Uterus (tissue), 4 donors: ENCODE measurements around the gene CDC42BPG. TPM values are rescaled to one million over a fixed set of nuclear protein-coding genes. Genes with fewer than 3 reads are reported as not detected.

ENCODE experiments used
- DNase-seq, 2 donors: peaks; one replicate each; pipeline ENCODE4 v3.0.0-alpha.2; 2019 to 2020
- H3K27ac ChIP-seq, 2 donors: fragments of 200-600 bp; sonication (generic); 1 replicate in 1 of 2; 2 replicates in 1 of 2; pipeline ENCODE4 v1.5.1; 2016 to 2018
- H3K27me3 ChIP-seq, 2 donors: fragments of 200-600 bp; sonication (generic); one replicate each; pipeline ENCODE4 v1.5.1; 2018 to 2019; ENCODE audit warnings: control low read depth in 1 of 2
- H3K36me3 ChIP-seq, 2 donors: fragments of 200-600 bp; sonication (generic); one replicate each; pipeline ENCODE4 v1.5.1; 2019; ENCODE audit warnings: control low read depth in 1 of 2
- H3K4me1 ChIP-seq, 2 donors: fragments of 200-600 bp; sonication (generic); one replicate each; pipeline ENCODE4 v1.5.1; 2018 to 2019; ENCODE audit warnings: control low read depth in 1 of 2
- H3K4me3 ChIP-seq, 2 donors: fragments of 200-600 bp; sonication (generic); 1 replicate in 1 of 2; 2 replicates in 1 of 2; pipeline ENCODE4 v1.5.1; 2018 to 2019; ENCODE audit warnings: mild to moderate bottlenecking in 1 of 2
- H3K9me3 ChIP-seq, 2 donors: fragments of 200-600 bp; sonication (generic); one replicate each; pipeline ENCODE4 v1.5.1; 2019; ENCODE audit warnings: control low read depth in 1 of 2
- CTCF ChIP-seq, 4 experiments: fragments of 200-600 bp in 2 of 4; fragments of 450-650 bp in 2 of 4; sonication (generic) in 2 of 4; IDR thresholded peaks; one replicate each; pipeline ENCODE4 v1.5.1; 2016 to 2019; ENCODE audit warnings: antibody characterized with exemption in 4 of 4, mild to moderate bottlenecking in 2 of 4, moderate library complexity in 1 of 4
- POLR2A ChIP-seq, 2 donors: fragments of 450-650 bp; IDR thresholded peaks; one replicate each; pipeline ENCODE4 v1.6.1; 2016; ENCODE audit warnings: antibody characterized with exemption in 2 of 2, mild to moderate bottlenecking in 1 of 2, moderate library complexity in 1 of 2
- intact Hi-C: fragments of 100-400 bp; cut with DNase I; formaldehyde crosslinking; loops from one replicate; pipeline ENCODE4 v1.15.1; 2023; ENCODE audit warnings: low total_unique reads
- total RNA-seq, 4 donors: library from RNA; depleted of rRNA in 3 of 4; stranded (reverse); fragments of >200 nt in 3 of 4; gene quantifications; one replicate each; pipeline versions ENCODE4 v1.1.0 to v1.2.4, GENCODE V29; 2014 to 2023
- donor health status: DM: yes; HTN: yes; CAD: no.

The CDC42BPG gene
- total RNA-seq, 4 donors from 2014 or later = under 0.01 to 2.7 (median 0.30) TPM

GRCh38 chr11:64878494-64879243 is 34.2 kb upstream of the CDC42BPG start, which contains the start of gene EHD1:
Gene EHD1, minus strand, starts transcription at chr11:64878621. Its CDS starts 157 bp downstream, at chr11:64878464.
- Histone ChIP-seq H3K36me3 (no peaks in the 10 kb centered on the region), H3K27ac (peak within 1 kb of the TSS; percentile 81 to 90), H3K4me3 (peak within 1 kb of the TSS; percentile 69 to 95), H3K9me3 (no peaks in the 10 kb centered on the region), H3K4me1 (no peaks in the 10 kb centered on the region), H3K27me3 (no peaks in the 10 kb centered on the region)
- peak; percentile 99 for DNase-seq
- intact Hi-C loops = no loop called here
- TF ChIP-seq CTCF (IDR thresholded peaks at IDR 0.05) (peak; percentile 44 to 72 (median 56)), POLR2A (IDR thresholded peaks at IDR 0.05) (peak; percentile 100)

GRCh38 chr11:64878223-64878493 is 33.7 kb upstream of the CDC42BPG start:
- Histone ChIP-seq H3K36me3 (no peaks in the 10 kb centered on the region), H3K4me3 (peak overlapping the region; percentile 68 to 95), H3K9me3 (no peaks in the 10 kb centered on the region), H3K27ac (peak overlapping the region; percentile 76 to 80), H3K4me1 (no peaks in the 10 kb centered on the region), H3K27me3 (no peaks in the 10 kb centered on the region)
- no peak for TF ChIP-seq POLR2A (IDR thresholded peaks at IDR 0.05)
- no peak for TF ChIP-seq CTCF (IDR thresholded peaks at IDR 0.05)
- DNase-seq = no peak
- intact Hi-C loops = no loop called here

- DNase-seq = no peak
- Histone ChIP-seq H3K27me3 (no peaks in the 10 kb centered on the region), H3K9me3 (no peaks in the 10 kb centered on the region), H3K4me3 (peak overlapping the region; percentile 68 to 95), H3K4me1 (no peaks in the 10 kb centered on the region), H3K36me3 (no peaks in the 10 kb centered on the region), H3K27ac (peak overlapping the region; percentile 76 to 80)
- TF ChIP-seq POLR2A (IDR thresholded peaks at IDR 0.05) (no peak), CTCF (IDR thresholded peaks at IDR 0.05) (no peak)
- intact Hi-C loops = no loop called here
Observed at GRCh38 chr11:64877390-64878222, 33.2 kb upstream of the CDC42BPG start.

- TF ChIP-seq CTCF (IDR thresholded peaks at IDR 0.05) (no peak), POLR2A (IDR thresholded peaks at IDR 0.05) (no peak)
- no peak for DNase-seq
- peak overlapping the region; percentile 76 to 80 for H3K27ac ChIP-seq
- H3K4me1 ChIP-seq = no peaks in the 10 kb centered on the region
- H3K36me3 ChIP-seq = no peaks in the 10 kb centered on the region
- H3K27me3 ChIP-seq = no peaks in the 10 kb centered on the region
- intact Hi-C loops = no loop called here
- H3K4me3 ChIP-seq = peak overlapping the region; percentile 68 to 95
- no peaks in the 10 kb centered on the region for H3K9me3 ChIP-seq
Observed at GRCh38 chr11:64876835-64877341, 32.4 kb upstream of the CDC42BPG start.
